ENCODE data around the gene CRADD.

DNA sequence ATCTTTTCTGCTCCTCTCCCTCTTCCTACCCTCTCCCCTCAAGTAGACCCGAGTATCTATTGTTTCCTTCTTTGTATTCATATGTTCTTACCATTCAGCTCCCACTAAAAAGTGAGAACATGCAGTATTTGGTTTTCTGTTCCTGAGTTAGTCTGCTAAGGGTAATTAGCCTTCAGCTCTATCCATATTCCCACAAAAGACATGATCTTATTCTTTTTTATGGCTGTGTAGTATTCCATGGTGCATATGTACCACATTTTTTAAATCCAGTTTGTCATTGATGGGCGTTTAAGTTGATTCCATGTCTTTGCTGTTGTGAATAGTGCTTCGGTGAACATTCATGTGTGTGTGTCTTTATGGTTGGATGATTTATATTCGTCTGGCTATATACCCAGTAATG, 32.2 kb downstream of the CRADD start:
- TF ChIP-seq CTCF (conservative IDR thresholded peaks at IDR 0.05; ENCODE audit: low read depth, low read length) (no peak), RAD21 (IDR thresholded peaks at IDR 0.05; ENCODE audit: low read length) (no peak), MXI1 (IDR thresholded peaks at IDR 0.05; ENCODE audit: borderline replicate concordance, low read depth, low read length) (no peak), CEBPB (IDR thresholded peaks at IDR 0.05; ENCODE audit: low read depth, low read length) (no peak), SMC3 (IDR thresholded peaks at IDR 0.05; ENCODE audit: low read depth, low read length) (no peak), FOS (IDR thresholded peaks at IDR 0.05; ENCODE audit: low read depth, low read length) (no peak), POLR2A (IDR thresholded peaks at IDR 0.05; ENCODE audit: low read depth, low read length) (no peak), CHD1 (IDR thresholded peaks at IDR 0.05; ENCODE audit: low read depth, low read length) (no peak), RFX5 (IDR thresholded peaks at IDR 0.05; ENCODE audit: low read depth, low read length) (no peak), BHLHE40 (IDR thresholded peaks at IDR 0.05; ENCODE audit: low read depth, low read length) (no peak)

Data from IMR-90 (cell line).